Gastroesophageal sphincter (tissue), 4 donors: Measurements from ENCODE around the gene LARGE1. TPM values are rescaled to one million over a fixed set of nuclear protein-coding genes. Genes with fewer than 3 reads are reported as not detected.

Source experiments
- ATAC-seq: fragments of 150-250 bp; one replicate; pipeline ENCODE4 v1.9.1; 2016; ENCODE audit warnings: mild to moderate bottlenecking, moderate library complexity
- H3K27ac ChIP-seq, 4 donors: fragments of 200-600 bp; sonication (generic) in 3 of 4; 1 replicate in 3 of 4; 2 replicates in 1 of 4; pipeline ENCODE4 v1.5.1; 2016 to 2019
- H3K27me3 ChIP-seq: fragments of 200-600 bp; sonication (generic); one replicate; pipeline ENCODE4 v1.5.1; 2019
- H3K36me3 ChIP-seq, 2 donors: fragments of 200-600 bp; sonication (generic); one replicate each; pipeline ENCODE4 v1.5.1; 2019; ENCODE audit warnings: control low read depth in 1 of 2
- H3K4me1 ChIP-seq, 3 donors: fragments of 200-600 bp; sonication (generic); 1 replicate in 2 of 3; 2 replicates in 1 of 3; pipeline ENCODE4 v1.5.1; 2016 to 2019; ENCODE audit warnings: control low read depth in 2 of 3
- H3K4me3 ChIP-seq, 2 donors: fragments of 200-600 bp; sonication (generic); one replicate each; pipeline ENCODE4 v1.5.1; 2019; ENCODE audit warnings: mild to moderate bottlenecking in 1 of 2, moderate library complexity in 1 of 2
- H3K9me3 ChIP-seq, 3 donors: fragments of 200-600 bp; sonication (generic); one replicate each; pipeline ENCODE4 v1.5.1; 2017 to 2019; ENCODE audit warnings: control low read depth in 2 of 3
- EP300 ChIP-seq: sonication (generic); formaldehyde crosslinking; IDR thresholded peaks from one replicate; pipeline ENCODE4 v1.6.1; 2017; ENCODE audit warnings: antibody characterized with exemption, mild to moderate bottlenecking
- POLR2A ChIP-seq, 2 donors: fragments of 450-650 bp; IDR thresholded peaks; one replicate each; pipeline ENCODE4 v1.6.1; 2017; ENCODE audit warnings: antibody characterized with exemption in 2 of 2, mild to moderate bottlenecking in 2 of 2, moderate library complexity in 1 of 2
- POLR2AphosphoS5 ChIP-seq: sonication (generic); formaldehyde crosslinking; IDR thresholded peaks from one replicate; pipeline ENCODE4 v1.6.1; 2017; ENCODE audit warnings: antibody characterized with exemption
- WGBS, 2 donors: methylation state at CpG; one replicate each; pipeline ENCODE4 v1.1.5; 2018; ENCODE audit warnings: low coverage in 1 of 2; 5-methylcytosine and 5-hydroxymethylcytosine counted together
- total RNA-seq, 4 donors: library from RNA; depleted of rRNA; stranded (reverse); fragments of >200 nt; gene quantifications; one replicate each; pipeline ENCODE4 v1.1.0, GENCODE V29; 2016
- TF ChIP-seq, protein P1 (sequence below), 4 experiments: fragments of 200-600 bp in 2 of 4; fragments of 450-650 bp in 2 of 4; sonication (generic) in 1 of 4; IDR thresholded peaks; one replicate each; pipeline ENCODE4 v1.5.1; 2017 to 2019; ENCODE audit warnings: antibody characterized with exemption in 4 of 4, mild to moderate bottlenecking in 2 of 4, moderate library complexity in 2 of 4

LARGE1 gene
- total RNA-seq, 4 donors from 2014 or later = 23.0 to 67.8 (median 48.0) TPM

DNA sequence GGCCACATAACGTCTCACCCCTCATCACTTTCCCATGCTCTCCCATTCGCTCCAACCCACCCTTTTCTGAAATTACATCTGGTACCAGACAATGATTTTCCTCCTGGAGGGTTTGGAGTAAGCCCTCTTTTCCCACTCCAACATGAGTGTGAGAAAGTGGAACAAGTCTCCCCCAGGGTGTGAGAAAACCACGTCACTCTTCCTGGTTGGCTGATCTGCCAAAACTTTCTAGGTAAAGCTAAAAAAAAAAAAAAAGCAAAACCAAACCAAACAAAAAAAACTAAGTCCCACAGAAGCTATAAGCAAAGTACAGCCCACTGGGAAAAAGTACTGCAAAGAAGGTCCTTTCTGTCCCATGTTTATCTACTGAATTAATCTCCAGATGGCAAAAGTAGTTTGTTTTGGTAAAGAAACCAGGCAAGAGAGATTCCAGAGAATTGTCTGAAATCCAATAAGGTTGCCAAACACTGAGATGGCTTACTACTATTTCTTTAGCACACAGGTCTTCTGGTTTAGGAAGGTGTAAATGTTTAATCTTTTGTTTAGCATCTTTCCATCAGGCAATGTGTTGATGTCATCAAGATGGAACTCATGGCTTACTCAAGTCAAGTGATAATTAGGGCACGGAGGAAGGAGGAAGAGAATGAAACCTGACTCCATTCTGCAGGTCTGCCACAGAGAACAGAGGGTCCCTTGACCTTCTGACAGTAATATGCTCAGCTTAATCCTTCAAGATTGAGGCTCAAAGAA lies 395.6 kb downstream of the LARGE1 start:
- Histone ChIP-seq H3K27ac (no peak overlapping the region), H3K4me1 (peaks cover 0 to 26% (median 0%) of the 10 kb centered on the region in 3 donors), H3K36me3 (peaks cover 0 to 7% of the 10 kb centered on the region in 2 donors), H3K9me3 (peaks cover 0 to 7% (median 0%) of the 10 kb centered on the region in 3 donors), H3K27me3 (no peaks in the 10 kb centered on the region), H3K4me3 (no peak overlapping the region)
- 70 to 86% methylated on average over 2 to 3 of the region's 4 CpGs for WGBS, 2 donors
- no peak for ATAC-seq
- TF ChIP-seq POLR2AphosphoS5 (no peak), POLR2A (IDR thresholded peaks at IDR 0.05) (no peak), EP300 (no peak)
- TF ChIP-seq, protein P1, sequence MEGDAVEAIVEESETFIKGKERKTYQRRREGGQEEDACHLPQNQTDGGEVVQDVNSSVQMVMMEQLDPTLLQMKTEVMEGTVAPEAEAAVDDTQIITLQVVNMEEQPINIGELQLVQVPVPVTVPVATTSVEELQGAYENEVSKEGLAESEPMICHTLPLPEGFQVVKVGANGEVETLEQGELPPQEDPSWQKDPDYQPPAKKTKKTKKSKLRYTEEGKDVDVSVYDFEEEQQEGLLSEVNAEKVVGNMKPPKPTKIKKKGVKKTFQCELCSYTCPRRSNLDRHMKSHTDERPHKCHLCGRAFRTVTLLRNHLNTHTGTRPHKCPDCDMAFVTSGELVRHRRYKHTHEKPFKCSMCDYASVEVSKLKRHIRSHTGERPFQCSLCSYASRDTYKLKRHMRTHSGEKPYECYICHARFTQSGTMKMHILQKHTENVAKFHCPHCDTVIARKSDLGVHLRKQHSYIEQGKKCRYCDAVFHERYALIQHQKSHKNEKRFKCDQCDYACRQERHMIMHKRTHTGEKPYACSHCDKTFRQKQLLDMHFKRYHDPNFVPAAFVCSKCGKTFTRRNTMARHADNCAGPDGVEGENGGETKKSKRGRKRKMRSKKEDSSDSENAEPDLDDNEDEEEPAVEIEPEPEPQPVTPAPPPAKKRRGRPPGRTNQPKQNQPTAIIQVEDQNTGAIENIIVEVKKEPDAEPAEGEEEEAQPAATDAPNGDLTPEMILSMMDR (IDR thresholded peaks at IDR 0.05) = no peak

DNA sequence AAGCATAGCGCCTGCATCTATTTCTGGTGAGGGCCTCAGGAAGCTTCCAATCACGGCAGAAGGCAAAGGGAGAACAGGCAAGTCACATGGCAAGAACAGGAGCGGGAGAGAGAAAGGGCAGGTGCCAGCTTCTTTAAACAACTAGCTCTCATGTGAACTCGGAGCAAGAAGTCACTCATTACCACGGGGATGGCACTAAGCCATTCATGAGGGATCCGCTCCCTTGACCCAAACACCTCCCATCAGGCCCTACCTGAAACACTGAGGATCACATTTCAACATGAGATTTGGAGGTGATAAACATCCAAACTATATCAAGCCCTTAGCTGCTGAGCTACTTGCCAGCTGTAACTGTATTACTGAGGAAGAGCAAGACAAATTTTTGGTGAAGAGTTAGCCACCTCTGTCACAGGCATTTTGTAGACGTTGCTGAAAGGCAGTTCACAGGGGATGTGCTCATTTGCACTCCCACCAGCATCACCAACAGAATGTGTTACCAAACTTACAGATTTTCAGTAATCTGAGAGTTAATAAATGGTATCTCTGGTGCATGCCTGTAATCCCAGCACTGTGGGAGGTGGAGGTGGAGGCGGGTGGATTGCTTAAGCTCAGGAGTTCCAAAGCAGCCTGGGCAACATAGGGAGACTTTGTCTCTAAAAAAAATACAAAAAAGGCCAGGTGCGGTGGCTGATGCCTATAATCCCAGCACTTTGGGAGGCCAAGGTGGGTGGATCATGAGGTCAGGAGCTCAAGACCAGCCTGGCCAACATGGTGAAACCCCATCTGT lies 398.2 kb downstream of the LARGE1 start:
- ATAC-seq = no peak
- Histone ChIP-seq H3K27me3 (no peaks in the 10 kb centered on the region), H3K9me3 (peaks cover 0 to 7% (median 0%) of the 10 kb centered on the region in 3 donors), H3K27ac (no peak overlapping the region), H3K4me3 (no peak overlapping the region), H3K36me3 (peaks cover 0 to 7% of the 10 kb centered on the region in 2 donors), H3K4me1 (peaks cover 0 to 26% (median 0%) of the 10 kb centered on the region in 3 donors)
- 87 to 100% methylated on average over 1 to 9 of the region's 9 CpGs for WGBS, 2 donors
- TF ChIP-seq, protein P1 (IDR thresholded peaks at IDR 0.05) = no peak
- TF ChIP-seq EP300 = no peak
- no peak for TF ChIP-seq POLR2A (IDR thresholded peaks at IDR 0.05)
- no peak for TF ChIP-seq POLR2AphosphoS5

- ATAC-seq = no peak
- TF ChIP-seq POLR2A (IDR thresholded peaks at IDR 0.05) (no peak), EP300 (no peak), POLR2AphosphoS5 (no peak)
- TF ChIP-seq, protein P1 (IDR thresholded peaks at IDR 0.05) = no peak
- H3K27ac ChIP-seq = no peak overlapping the region
- WGBS, 2 donors = 86 to 92% methylated on average over 2 to 5 of the region's 8 CpGs
- no peak overlapping the region for H3K4me3 ChIP-seq
- H3K27me3 ChIP-seq = no peaks in the 10 kb centered on the region
- peaks cover 0 to 7% of the 10 kb centered on the region in 2 donors for H3K36me3 ChIP-seq
- peaks cover 0 to 7% (median 0%) of the 10 kb centered on the region in 3 donors for H3K9me3 ChIP-seq
- peaks cover 0 to 26% (median 0%) of the 10 kb centered on the region in 3 donors for H3K4me1 ChIP-seq
Observed at GRCh38 chr22:33520904-33521780, 399.1 kb downstream of the LARGE1 start.

DNA sequence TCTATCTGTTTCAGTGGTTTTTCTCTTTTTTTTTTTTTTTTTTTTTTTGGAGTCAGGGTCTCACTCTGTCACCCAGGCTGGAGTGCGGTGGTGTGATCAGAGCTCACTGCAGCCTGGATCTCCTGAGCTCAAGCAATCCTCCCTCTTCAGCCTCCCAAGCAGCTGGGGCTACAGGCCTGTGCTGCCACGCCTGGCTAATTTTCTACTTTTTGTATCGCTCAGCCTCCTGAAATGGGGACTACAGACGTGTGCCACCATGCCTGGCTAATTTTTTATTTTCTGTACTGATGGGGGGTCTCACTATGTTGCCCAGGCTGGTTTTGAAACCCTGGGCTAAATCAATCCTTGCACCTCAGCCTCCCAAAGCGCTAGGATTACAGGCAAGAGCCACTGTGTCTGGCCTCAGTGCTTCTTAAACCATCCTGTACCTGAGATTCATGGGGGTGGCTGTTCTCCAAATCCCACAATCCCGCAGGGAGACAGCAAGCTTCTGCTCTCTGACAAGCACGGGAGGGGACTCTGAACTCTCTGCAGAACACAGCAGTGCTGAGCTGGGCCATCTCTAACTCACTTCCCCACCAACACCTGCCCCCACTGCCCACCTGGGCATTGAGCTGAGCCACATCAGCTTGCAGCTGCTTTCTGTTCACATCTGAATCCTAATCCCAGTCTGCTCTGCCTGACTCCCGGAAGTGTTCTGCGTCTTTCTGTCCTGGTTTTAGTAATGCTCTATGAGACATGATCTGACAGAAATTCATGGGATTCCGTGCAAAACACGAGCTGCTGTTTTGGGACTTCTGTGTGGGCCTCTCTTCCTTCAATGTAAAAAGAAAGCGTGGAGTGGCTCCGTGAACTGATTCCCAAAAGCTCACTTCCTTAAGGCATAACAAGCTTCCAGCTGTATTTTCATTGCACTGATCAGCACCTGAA lies 400.0 kb downstream of the LARGE1 start:
- peaks cover 0 to 25% (median 0%) of the 10 kb centered on the region in 3 donors for H3K4me1 ChIP-seq
- no peaks in the 10 kb centered on the region for H3K27me3 ChIP-seq
- H3K36me3 ChIP-seq = peaks cover 0 to 7% of the 10 kb centered on the region in 2 donors
- peaks cover 0 to 7% (median 0%) of the 10 kb centered on the region in 3 donors for H3K9me3 ChIP-seq
- no peak for TF ChIP-seq POLR2A (IDR thresholded peaks at IDR 0.05)
- TF ChIP-seq POLR2AphosphoS5 = no peak
- TF ChIP-seq EP300 = no peak
- TF ChIP-seq, protein P1 (IDR thresholded peaks at IDR 0.05) = no peak
- no peak overlapping the region for H3K27ac ChIP-seq
- 74 to 87% methylated on average over 5 to 6 of the region's 13 CpGs for WGBS, 2 donors
- ATAC-seq = no peak
- H3K4me3 ChIP-seq = no peak overlapping the region
